Endothelial cell of umbilical vein (primary cell): ENCODE results near the gene LMAN2L.

ENCODE experiments used
- EZH2 ChIP-seq: IDR thresholded peaks from 2 replicates; pipeline ENCODE4 v1.6.1; 2012; ENCODE audit warnings: borderline replicate concordance, low read depth, mild to moderate bottlenecking, moderate library complexity, low read length, inconsistent platforms; ENCODE audit not compliant: severe bottlenecking
- FOS ChIP-seq: IDR thresholded peaks from 2 replicates; pipeline ENCODE4 v1.6.1; 2011; ENCODE audit warnings: mild to moderate bottlenecking, low read length, moderate library complexity, borderline replicate concordance; ENCODE audit not compliant: insufficient read depth
- GATA2 ChIP-seq: IDR thresholded peaks from 2 replicates; pipeline ENCODE4 v1.7.0; 2011; ENCODE audit warnings: low read depth, mild to moderate bottlenecking, moderate library complexity, mixed read lengths, low read length; ENCODE audit not compliant: insufficient read length, insufficient read depth
- JUN ChIP-seq: IDR thresholded peaks from 2 replicates; pipeline ENCODE4 v1.6.1; 2011; ENCODE audit warnings: borderline replicate concordance, low read depth; ENCODE audit not compliant: insufficient read length, insufficient read depth
- MYC ChIP-seq: IDR thresholded peaks from one replicate; pipeline ENCODE4 v1.6.1; 2011; ENCODE audit warnings: mild to moderate bottlenecking, low read depth, low read length
- POLR2A ChIP-seq: IDR thresholded peaks from 2 replicates; pipeline ENCODE4 v1.6.1; 2012; ENCODE audit warnings: low read depth, mild to moderate bottlenecking, control low read depth, low read length
- POLR2AphosphoS5 ChIP-seq: IDR thresholded peaks from 2 replicates; pipeline ENCODE4 v1.6.1; 2012; ENCODE audit warnings: low read depth, mild to moderate bottlenecking, control low read depth, low read length, moderate library complexity; ENCODE audit not compliant: insufficient read depth
- TF ChIP-seq, protein P1 (sequence below), 2 donors: IDR thresholded peaks; 1 replicate in 1 of 2; 2 replicates in 1 of 2; pipeline ENCODE4 v1.5.1; 2011; ENCODE audit warnings: low read length in 2 of 2, mild to moderate bottlenecking in 2 of 2, moderate library complexity in 2 of 2, control low read depth in 1 of 2, inconsistent platforms in 1 of 2, low read depth in 1 of 2; ENCODE audit not compliant: insufficient read depth in 1 of 2; ENCODE audit errors: extremely low read depth in 1 of 2
- TF ChIP-seq, protein P2 (sequence below): IDR thresholded peaks from 2 replicates; pipeline ENCODE4 v1.6.1; 2011; ENCODE audit not compliant: insufficient read depth, insufficient read length

DNA sequence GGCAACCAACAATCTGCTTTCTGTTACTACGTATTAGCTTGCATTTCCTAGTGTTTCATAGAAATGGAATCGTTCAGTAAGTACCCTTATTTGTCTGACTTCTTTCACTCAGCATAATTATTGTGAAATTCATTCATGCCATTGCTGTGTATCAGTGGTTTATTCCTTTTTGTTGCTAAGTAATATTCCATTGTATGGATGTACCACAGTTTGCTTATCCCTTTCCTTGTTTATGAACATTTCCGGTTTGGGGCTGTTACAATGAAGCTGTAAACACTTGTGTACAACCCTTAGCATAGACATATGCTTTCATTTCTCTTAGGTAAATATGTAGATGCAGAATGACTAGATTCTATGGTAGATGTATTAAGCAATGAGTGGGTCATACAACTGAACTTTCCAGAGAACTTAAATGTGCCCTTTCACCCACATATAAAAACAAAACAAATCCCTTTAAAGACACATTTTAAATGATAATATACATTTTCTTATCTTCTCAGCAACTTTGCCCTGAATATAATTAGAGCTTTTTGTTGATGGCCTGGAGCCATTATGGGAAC is 75.4 kb downstream of the LMAN2L start:
- TF ChIP-seq, protein P1, sequence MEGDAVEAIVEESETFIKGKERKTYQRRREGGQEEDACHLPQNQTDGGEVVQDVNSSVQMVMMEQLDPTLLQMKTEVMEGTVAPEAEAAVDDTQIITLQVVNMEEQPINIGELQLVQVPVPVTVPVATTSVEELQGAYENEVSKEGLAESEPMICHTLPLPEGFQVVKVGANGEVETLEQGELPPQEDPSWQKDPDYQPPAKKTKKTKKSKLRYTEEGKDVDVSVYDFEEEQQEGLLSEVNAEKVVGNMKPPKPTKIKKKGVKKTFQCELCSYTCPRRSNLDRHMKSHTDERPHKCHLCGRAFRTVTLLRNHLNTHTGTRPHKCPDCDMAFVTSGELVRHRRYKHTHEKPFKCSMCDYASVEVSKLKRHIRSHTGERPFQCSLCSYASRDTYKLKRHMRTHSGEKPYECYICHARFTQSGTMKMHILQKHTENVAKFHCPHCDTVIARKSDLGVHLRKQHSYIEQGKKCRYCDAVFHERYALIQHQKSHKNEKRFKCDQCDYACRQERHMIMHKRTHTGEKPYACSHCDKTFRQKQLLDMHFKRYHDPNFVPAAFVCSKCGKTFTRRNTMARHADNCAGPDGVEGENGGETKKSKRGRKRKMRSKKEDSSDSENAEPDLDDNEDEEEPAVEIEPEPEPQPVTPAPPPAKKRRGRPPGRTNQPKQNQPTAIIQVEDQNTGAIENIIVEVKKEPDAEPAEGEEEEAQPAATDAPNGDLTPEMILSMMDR (IDR thresholded peaks at IDR 0.05; ENCODE audit: extremely low read depth in 1 of 2, insufficient read depth in 1 of 2, low read depth in 1 of 2, low read length in 2 of 2), result no peak
- no peak for TF ChIP-seq MYC
- TF ChIP-seq POLR2A, result no peak
- no peak for TF ChIP-seq JUN
- no peak for TF ChIP-seq POLR2AphosphoS5
- TF ChIP-seq EZH2, result no peak
- TF ChIP-seq, protein P2, sequence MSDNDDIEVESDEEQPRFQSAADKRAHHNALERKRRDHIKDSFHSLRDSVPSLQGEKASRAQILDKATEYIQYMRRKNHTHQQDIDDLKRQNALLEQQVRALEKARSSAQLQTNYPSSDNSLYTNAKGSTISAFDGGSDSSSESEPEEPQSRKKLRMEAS, result no peak
- no peak for TF ChIP-seq FOS
- no peak for TF ChIP-seq GATA2
